Activated B cell treated with CpG ODN at 0.5 μM for 24 hours (primary cell): ENCODE data around the gene IL13RA1. TPM values are rescaled to one million over a fixed set of nuclear protein-coding genes. Genes with fewer than 3 reads are reported as not detected.
"Not testable (repeated sequence)": the region's sequence is repeated elsewhere in the genome, so short reads cannot be mapped to it uniquely, and the experiment has no call there.

Source experiments
- ATAC-seq: fragments of 200-7000 bp; cut with Tn5 transposase; one replicate; pipeline ENCODE4 v1.10.0; 2021; ENCODE audit warnings: low read depth, mild to moderate bottlenecking, moderate library complexity
- CTCF ChIA-PET: fragments of 350-600 bp; sonication (Branson Sonifier 250); formaldehyde crosslinking; loops from one replicate; lab custom pipeline; 2021; ENCODE audit warnings: antibody characterized with exemption; lab: Charles Lee
- POLR2A ChIA-PET: fragments of 350-600 bp; sonication (Branson Sonifier 250); formaldehyde crosslinking; loops from one replicate; lab custom pipeline; 2021; ENCODE audit warnings: antibody characterized with exemption; lab: Charles Lee
- DNase-seq: peaks from one replicate; pipeline ENCODE4 v3.0.0; 2022
- H3K27ac Mint-ChIP-seq: one replicate; pipeline ENCODE4 v1.8.0; 2020; ENCODE audit warnings: mixed read lengths
- H3K27me3 Mint-ChIP-seq: one replicate; pipeline ENCODE4 v1.8.0; 2021; ENCODE audit warnings: mixed read lengths
- H3K36me3 Mint-ChIP-seq: one replicate; pipeline ENCODE4 v1.8.0; 2021; ENCODE audit warnings: low read depth, mixed read lengths
- H3K4me1 Mint-ChIP-seq: one replicate; pipeline ENCODE4 v1.8.0; 2021; ENCODE audit warnings: mixed read lengths
- H3K4me3 Mint-ChIP-seq: one replicate; pipeline ENCODE4 v1.8.0; 2020; ENCODE audit warnings: mild to moderate bottlenecking, mixed read lengths
- H3K9me3 Mint-ChIP-seq: one replicate; pipeline ENCODE4 v1.8.0; 2020; ENCODE audit warnings: mixed read lengths
- intact Hi-C: fragments of 100-400 bp; cut with micrococcal nuclease; formaldehyde crosslinking; loops from one replicate; pipeline ENCODE4 v1.15.1; 2024
- total RNA-seq: library from RNA; stranded (reverse); gene quantifications from 2 replicates; pipeline ENCODE4 v1.2.3, GENCODE V29; 2022
- TF ChIP-seq, protein P1 (sequence below): fragments of 200-600 bp; IDR thresholded peaks from one replicate; pipeline ENCODE4 v1.8.0; 2022; ENCODE audit warnings: antibody characterized with exemption, mild to moderate bottlenecking

The IL13RA1 gene
- total RNA-seq, 1 donor from 2014 or later, result 15.0 TPM

DNA sequence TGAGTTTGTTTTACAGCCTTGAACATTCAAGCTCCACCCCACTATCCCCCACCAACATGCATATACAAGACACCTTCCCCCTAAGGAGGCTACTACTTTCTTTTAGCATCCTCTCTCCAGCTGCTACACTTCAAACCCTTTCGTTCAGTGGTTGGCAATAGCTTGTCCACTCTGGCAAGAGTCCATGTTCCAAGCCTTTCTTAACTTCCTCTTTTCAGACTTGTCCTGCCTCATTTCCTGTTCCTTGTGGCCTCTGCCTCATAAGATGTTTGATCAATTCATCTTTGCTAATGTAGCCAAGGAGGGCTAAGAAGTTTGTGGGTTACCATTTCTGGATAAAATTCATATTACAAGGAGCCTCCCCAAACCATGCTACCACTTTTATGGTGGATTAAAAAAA, 75.5 kb downstream of the IL13RA1 start:
- H3K4me3 Mint-ChIP-seq, result no peak overlapping the region
- H3K27me3 Mint-ChIP-seq, result no peaks in the 10 kb centered on the region
- H3K9me3 Mint-ChIP-seq, result no peaks in the 10 kb centered on the region
- no peak for ATAC-seq
- no peaks in the 10 kb centered on the region for H3K4me1 Mint-ChIP-seq
- intact Hi-C loops, result no loop called here
- no peak overlapping the region for H3K27ac Mint-ChIP-seq
- ChIA-PET POLR2A (no interaction called here), CTCF (no interaction called here)
- H3K36me3 Mint-ChIP-seq, result no peaks in the 10 kb centered on the region
- TF ChIP-seq, protein P1, sequence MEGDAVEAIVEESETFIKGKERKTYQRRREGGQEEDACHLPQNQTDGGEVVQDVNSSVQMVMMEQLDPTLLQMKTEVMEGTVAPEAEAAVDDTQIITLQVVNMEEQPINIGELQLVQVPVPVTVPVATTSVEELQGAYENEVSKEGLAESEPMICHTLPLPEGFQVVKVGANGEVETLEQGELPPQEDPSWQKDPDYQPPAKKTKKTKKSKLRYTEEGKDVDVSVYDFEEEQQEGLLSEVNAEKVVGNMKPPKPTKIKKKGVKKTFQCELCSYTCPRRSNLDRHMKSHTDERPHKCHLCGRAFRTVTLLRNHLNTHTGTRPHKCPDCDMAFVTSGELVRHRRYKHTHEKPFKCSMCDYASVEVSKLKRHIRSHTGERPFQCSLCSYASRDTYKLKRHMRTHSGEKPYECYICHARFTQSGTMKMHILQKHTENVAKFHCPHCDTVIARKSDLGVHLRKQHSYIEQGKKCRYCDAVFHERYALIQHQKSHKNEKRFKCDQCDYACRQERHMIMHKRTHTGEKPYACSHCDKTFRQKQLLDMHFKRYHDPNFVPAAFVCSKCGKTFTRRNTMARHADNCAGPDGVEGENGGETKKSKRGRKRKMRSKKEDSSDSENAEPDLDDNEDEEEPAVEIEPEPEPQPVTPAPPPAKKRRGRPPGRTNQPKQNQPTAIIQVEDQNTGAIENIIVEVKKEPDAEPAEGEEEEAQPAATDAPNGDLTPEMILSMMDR, result no peak
- no peak for DNase-seq

DNA sequence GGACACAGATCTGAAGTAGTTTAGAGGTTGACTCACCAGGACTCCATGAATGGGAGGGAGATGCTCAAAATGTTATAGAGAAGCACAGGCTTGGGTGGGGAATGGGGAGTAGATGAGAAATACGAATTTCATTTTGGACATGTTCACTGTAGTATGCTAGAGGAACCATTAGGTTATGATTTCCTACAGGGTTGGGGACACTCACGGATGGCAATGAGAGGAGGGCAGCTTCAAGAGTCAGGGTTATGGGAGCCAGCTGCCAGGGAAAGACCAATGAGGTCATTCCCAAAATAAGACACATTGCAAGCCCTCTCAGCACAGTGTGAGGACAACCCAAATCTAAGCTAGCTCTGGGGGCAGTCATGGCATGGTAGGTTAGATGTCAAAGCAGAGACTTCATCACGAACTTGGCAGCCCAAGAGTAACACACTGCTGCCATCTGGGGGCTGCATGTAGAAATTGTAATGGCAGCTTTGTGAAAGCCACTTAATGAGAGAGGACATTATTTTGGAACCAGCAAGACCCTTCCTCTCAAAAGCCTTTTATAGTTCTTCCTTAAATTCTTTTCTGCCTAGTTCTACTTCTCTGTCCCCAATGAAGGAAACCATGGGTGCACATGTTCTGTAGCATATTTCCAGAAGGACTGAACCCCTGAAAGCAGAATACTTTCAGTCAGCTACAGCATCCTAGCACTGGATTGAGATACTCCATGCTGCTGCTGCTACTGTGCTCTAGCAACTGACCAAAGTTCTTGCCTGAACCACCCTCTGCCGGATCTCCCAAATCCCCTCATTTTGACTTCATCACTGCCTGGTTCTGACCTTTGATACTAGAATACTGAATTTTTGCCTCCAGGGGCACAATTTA, 80.0 kb downstream of the IL13RA1 start:
- H3K9me3 Mint-ChIP-seq, result no peaks in the 10 kb centered on the region
- TF ChIP-seq, protein P1, result no peak
- intact Hi-C loops, result loop anchor here (1.0 to 5.0 kb wide), 5 partner anchors 45 to 350 kb away; no protein-coding TSS in a partner anchor
- ATAC-seq (peak; percentile 79), DNase-seq (peak; percentile 30)
- H3K4me1 Mint-ChIP-seq, result no peaks in the 10 kb centered on the region
- H3K4me3 Mint-ChIP-seq, result no peak overlapping the region
- ChIA-PET POLR2A (interaction anchor here (0.6 kb wide), 1 partner anchor 202 kb away, joined by 5 read pairs; no protein-coding TSS in a partner anchor), CTCF (interaction anchor here (0.7 to 2.5 kb wide), 17 partner anchors 16 to 351 kb away, joined by 3 to 36 read pairs (median 4); partner anchors contain the start of gene ZCCHC12)
- peaks cover 2% of the 10 kb centered on the region for H3K27me3 Mint-ChIP-seq
- no peak overlapping the region for H3K27ac Mint-ChIP-seq
- H3K36me3 Mint-ChIP-seq, result no peaks in the 10 kb centered on the region

DNA sequence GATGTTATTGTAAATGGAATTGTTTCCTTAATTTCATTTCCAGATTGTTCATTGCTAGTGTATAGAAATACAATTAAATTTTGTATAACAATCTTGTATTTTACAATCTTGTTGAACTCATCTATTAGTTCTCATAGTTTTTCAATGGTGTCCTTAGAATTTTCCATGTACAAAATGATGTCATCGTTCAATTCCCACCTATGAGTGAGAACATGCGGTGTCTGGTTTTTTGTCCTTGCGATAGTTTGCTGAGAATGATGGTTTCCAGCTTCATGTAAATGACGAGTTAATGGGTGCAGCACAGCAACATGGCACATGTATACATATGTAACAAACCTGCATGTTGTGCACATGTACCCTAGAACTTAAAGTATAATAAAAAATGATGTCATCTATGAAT, 89.9 kb downstream of the IL13RA1 start:
- intact Hi-C loops, H3K4me3 Mint-ChIP-seq, H3K9me3 Mint-ChIP-seq, H3K36me3 Mint-ChIP-seq, ATAC-seq, DNase-seq, H3K27ac Mint-ChIP-seq, H3K27me3 Mint-ChIP-seq, CTCF ChIA-PET, H3K4me1 Mint-ChIP-seq: not testable (repeated sequence)
- POLR2A ChIA-PET, result interaction anchor here (0.8 kb wide), 1 partner anchor 598 kb away, joined by 5 read pairs; no protein-coding TSS in a partner anchor

DNA sequence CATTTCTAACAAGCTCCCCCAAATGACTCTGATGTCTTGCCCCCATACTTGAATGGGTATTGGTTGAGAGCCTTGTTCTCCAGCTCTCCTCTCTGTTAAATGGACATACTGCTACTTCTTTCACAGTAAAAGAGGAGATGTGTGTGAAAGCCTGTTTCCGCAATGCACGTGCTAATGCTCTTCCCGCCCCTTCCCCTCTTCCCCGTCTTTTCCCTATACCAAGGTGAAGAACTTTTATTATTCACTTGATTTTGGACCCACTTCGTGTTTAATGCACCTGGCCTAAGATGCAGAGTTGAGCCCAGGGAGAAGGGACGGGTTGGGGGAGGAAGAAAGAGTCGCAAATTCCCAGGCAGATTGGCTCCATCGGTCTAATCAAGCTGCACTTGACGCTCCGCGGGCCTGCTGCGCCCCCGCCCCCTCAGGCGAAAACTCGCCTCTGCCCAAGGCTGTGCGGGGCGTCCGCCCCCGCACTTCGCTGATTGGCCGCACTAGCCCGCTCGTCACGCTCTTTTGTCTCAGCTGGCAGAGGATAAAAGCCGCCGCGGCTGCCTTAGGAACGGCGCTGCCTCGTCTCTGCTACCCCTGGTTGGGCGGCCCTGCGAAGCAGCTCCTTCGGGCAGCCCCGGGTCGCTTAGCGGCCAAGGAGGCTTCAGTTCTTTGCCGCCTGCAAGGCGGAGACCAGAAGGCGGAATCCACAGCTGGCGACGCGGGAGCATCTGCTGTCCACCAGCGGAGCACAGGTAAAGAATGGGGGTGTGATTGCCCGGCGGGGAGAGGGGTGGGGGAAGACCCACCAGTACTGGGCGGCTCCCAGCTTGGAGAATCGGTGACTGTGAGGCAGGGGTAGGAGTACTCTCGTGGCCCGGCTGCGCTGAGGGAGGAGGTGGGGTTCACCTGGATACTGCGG, 96.1 kb downstream of the IL13RA1 start, which contains the start of gene ZCCHC12:
ZCCHC12 (plus strand) TSS at position 562 of the 910 bp plus-strand sequence. CDS start 1,421 bp downstream, outside the sequence.
- peak within 1 kb of the TSS; percentile 14 for H3K27ac Mint-ChIP-seq
- peaks cover 32% of the 10 kb centered on the region for H3K27me3 Mint-ChIP-seq

More for the DNA sequence above, 96.1 kb downstream of the IL13RA1 start, which contains the start of gene ZCCHC12:
- H3K4me1 Mint-ChIP-seq, result peaks cover 28% of the 10 kb centered on the region
- TF ChIP-seq, protein P1, result no peak
- H3K4me3 Mint-ChIP-seq, result peak within 1 kb of the TSS; percentile 79
- CTCF ChIA-PET, result interaction anchor here (1.3 to 2.2 kb wide), 2 partner anchors 15 to 16 kb away, joined by 7 to 8 read pairs; no protein-coding TSS in a partner anchor
- no peaks in the 10 kb centered on the region for H3K9me3 Mint-ChIP-seq
- DNase-seq (peak; percentile 32), ATAC-seq (peak; percentile 91)
- POLR2A ChIA-PET, result interaction anchor here (0.7 to 1.1 kb wide), 3 partner anchors 9 to 441 kb away, joined by 3 to 12 read pairs (median 4); no protein-coding TSS in a partner anchor
- H3K36me3 Mint-ChIP-seq, result no peaks in the 10 kb centered on the region
- intact Hi-C loops, result no loop called here
